Measurements from ENCODE around the gene MAMDC2.

The MAMDC2 gene

GRCh38 chr9:70260606-70261005, 217.0 kb downstream of the MAMDC2 start:
- DNase-seq (ENCODE audit: low spot score) = no peak

- no peak for DNase-seq (ENCODE audit: low spot score)
These were observed 217.7 kb downstream of the MAMDC2 start for GRCh38 chr9:70261131-70261870.

- no peak for DNase-seq (ENCODE audit: low spot score)
These were observed 218.7 kb downstream of the MAMDC2 start for GRCh38 chr9:70262366-70262765.

GRCh38 chr9:70262948-70263347, 219.3 kb downstream of the MAMDC2 start:
- DNase-seq (ENCODE audit: low spot score) = no peak

- no peak for DNase-seq (ENCODE audit: low spot score)
These were observed 219.8 kb downstream of the MAMDC2 start for GRCh38 chr9:70263421-70263820.
